A673 (cell line): ENCODE data around the gene MRC1.

Experiments used
- CTCF ChIP-seq: fragments of 300-800, 200-600 bp; sonication (generic); conservative IDR thresholded peaks from 2 replicates; pipeline ENCODE4 v1.5.1; 2017; ENCODE audit warnings: low read depth, mild to moderate bottlenecking, antibody characterized with exemption, low read length, moderate library complexity, mixed read lengths
- EZH2 ChIP-seq: fragments of 200-600 bp; sonication (generic); IDR thresholded peaks from 2 replicates; pipeline ENCODE4 v1.6.1; 2017; ENCODE audit warnings: borderline replicate concordance, low read depth, mild to moderate bottlenecking, mixed read lengths, antibody characterized with exemption, low read length; ENCODE audit not compliant: poor library complexity, severe bottlenecking

GRCh38 chr10:17833656-17834055 lies 24.5 kb downstream of the MRC1 start:
- no peak for TF ChIP-seq CTCF
- no peak for TF ChIP-seq EZH2
